Sigmoid colon (tissue), 7 donors: ENCODE data around the gene ENO3. TPM values are rescaled to one million over a fixed set of nuclear protein-coding genes. Genes with fewer than 3 reads are reported as not detected.

ENCODE experiments used
- DNase-seq: peaks from one replicate; pipeline ENCODE4 v3.0.0-alpha.2; 2019
- H3K27ac ChIP-seq, 4 donors: fragments of 200-600 bp; sonication (generic); one replicate each; pipeline ENCODE4 v1.5.1; 2016 to 2019; ENCODE audit warnings: mild to moderate bottlenecking in 1 of 4
- H3K27me3 ChIP-seq, 3 donors: fragments of 200-600 bp; sonication (generic); one replicate each; pipeline ENCODE4 v1.5.1; 2019; ENCODE audit warnings: mild to moderate bottlenecking in 1 of 3
- H3K36me3 ChIP-seq, 4 donors: fragments of 200-600 bp; sonication (generic); one replicate each; pipeline ENCODE4 v1.5.1; 2016 to 2019
- H3K4me1 ChIP-seq, 4 donors: fragments of 200-600 bp; sonication (generic); one replicate each; pipeline ENCODE4 v1.5.1; 2017 to 2019
- H3K4me3 ChIP-seq, 4 donors: fragments of 200-600 bp; sonication (generic); one replicate each; pipeline ENCODE4 v1.5.1; 2017 to 2019; ENCODE audit warnings: mild to moderate bottlenecking in 2 of 4, moderate library complexity in 1 of 4
- H3K9me3 ChIP-seq, 4 donors: fragments of 200-600 bp in 3 of 4; sonication (generic) in 3 of 4; one replicate each; pipeline versions ENCODE4 v1.5.1 to v1.6.1; 2013 to 2019
- EP300 ChIP-seq, 4 donors: sonication (generic); formaldehyde crosslinking; IDR thresholded peaks; one replicate each; pipeline ENCODE4 v1.6.1; 2017; ENCODE audit warnings: antibody characterized with exemption in 4 of 4
- POLR2A ChIP-seq, 2 donors: fragments of 450-650 bp; IDR thresholded peaks; one replicate each; pipeline ENCODE4 v1.6.1; 2016; ENCODE audit warnings: antibody characterized with exemption in 2 of 2, mild to moderate bottlenecking in 2 of 2, moderate library complexity in 2 of 2
- POLR2AphosphoS5 ChIP-seq, 4 donors: sonication (generic); formaldehyde crosslinking; IDR thresholded peaks; one replicate each; pipeline ENCODE4 v1.6.1; 2017; ENCODE audit warnings: antibody characterized with exemption in 4 of 4
- WGBS, 2 donors: extraction: QIAGEN DNeasy Blood & Tissue Kit; methylation state at CpG; one replicate each; pipeline ENCODE4 v1.1.7; 2013; 5-methylcytosine and 5-hydroxymethylcytosine counted together
- intact Hi-C: fragments of 100-400 bp; cut with DNase I; formaldehyde crosslinking; loops from one replicate; pipeline ENCODE4 v1.15.1; 2023
- polyA plus RNA-seq, 3 donors: library from polyadenylated mRNA; stranded (reverse); fragments of 200-250 nt; gene quantifications; one replicate each; pipeline ENCODE4 v1.2.3, GENCODE V29; 2013
- total RNA-seq, 4 donors: library from RNA; depleted of rRNA; stranded (reverse); fragments of >200 nt; gene quantifications; one replicate each; pipeline ENCODE4 v1.1.0, GENCODE V29; 2016
- TF ChIP-seq, protein P1 (sequence below), 4 experiments: fragments of 450-650 bp in 3 of 4; fragments of 200-600 bp in 1 of 4; IDR thresholded peaks; one replicate each; pipeline ENCODE4 v1.5.1; 2016 to 2019; ENCODE audit warnings: antibody characterized with exemption in 4 of 4, mild to moderate bottlenecking in 3 of 4, moderate library complexity in 2 of 4
- donor health status: healthy with polysubstance abuse.
- donor health status: Bipolar disorder and iron deficiency.
- donor health status: healthy.

ENO3 gene
- total and polyA plus RNA-seq, 7 donors: 0.69 to 10.3 (median 5.4) TPM

GRCh38 chr17:4994081-4994595, 43.2 kb downstream of the ENO3 start:
- no peak for DNase-seq
- TF ChIP-seq POLR2AphosphoS5 (IDR thresholded peaks at IDR 0.05): no peak
- TF ChIP-seq POLR2A (IDR thresholded peaks at IDR 0.05): no peak
- TF ChIP-seq, protein P1, sequence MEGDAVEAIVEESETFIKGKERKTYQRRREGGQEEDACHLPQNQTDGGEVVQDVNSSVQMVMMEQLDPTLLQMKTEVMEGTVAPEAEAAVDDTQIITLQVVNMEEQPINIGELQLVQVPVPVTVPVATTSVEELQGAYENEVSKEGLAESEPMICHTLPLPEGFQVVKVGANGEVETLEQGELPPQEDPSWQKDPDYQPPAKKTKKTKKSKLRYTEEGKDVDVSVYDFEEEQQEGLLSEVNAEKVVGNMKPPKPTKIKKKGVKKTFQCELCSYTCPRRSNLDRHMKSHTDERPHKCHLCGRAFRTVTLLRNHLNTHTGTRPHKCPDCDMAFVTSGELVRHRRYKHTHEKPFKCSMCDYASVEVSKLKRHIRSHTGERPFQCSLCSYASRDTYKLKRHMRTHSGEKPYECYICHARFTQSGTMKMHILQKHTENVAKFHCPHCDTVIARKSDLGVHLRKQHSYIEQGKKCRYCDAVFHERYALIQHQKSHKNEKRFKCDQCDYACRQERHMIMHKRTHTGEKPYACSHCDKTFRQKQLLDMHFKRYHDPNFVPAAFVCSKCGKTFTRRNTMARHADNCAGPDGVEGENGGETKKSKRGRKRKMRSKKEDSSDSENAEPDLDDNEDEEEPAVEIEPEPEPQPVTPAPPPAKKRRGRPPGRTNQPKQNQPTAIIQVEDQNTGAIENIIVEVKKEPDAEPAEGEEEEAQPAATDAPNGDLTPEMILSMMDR (IDR thresholded peaks at IDR 0.05): no peak
- no peak for TF ChIP-seq EP300 (IDR thresholded peaks at IDR 0.05)
- WGBS, 2 donors: 81 to 89% methylated on average over 6 of the region's 6 CpGs

GRCh38 chr17:4997302-4998026, 46.5 kb downstream of the ENO3 start, which contains the start of the genes INCA1 and KIF1C:
TSS of gene INCA1 (minus strand) at chr17:4997522. CDS start at chr17:4994437, 3,085 bp downstream.
TSS of gene KIF1C (plus strand) at chr17:4997950. CDS start at chr17:5000247, 2,297 bp downstream.
- intact Hi-C loops: loop anchor here (2.0 kb wide), 1 partner anchor 33 kb away; no protein-coding TSS in a partner anchor
- 1% methylated on average over 93 of the region's 93 CpGs for WGBS, 2 donors
- Histone ChIP-seq H3K36me3 (peaks cover 7 to 19% (median 16%) of the 10 kb centered on the region in 4 donors), H3K4me3 (peak within 1 kb of the TSS; percentile 90 to 99 (median 98)), H3K27ac (peak within 1 kb of the TSS; percentile 96 to 97 (median 96)), H3K4me1 (peaks cover 0 to 34% (median 31%) of the 10 kb centered on the region in 4 donors), H3K9me3 (no peaks in the 10 kb centered on the region), H3K27me3 (no peaks in the 10 kb centered on the region)
- TF ChIP-seq POLR2AphosphoS5 (IDR thresholded peaks at IDR 0.05) (peak; percentile 80 to 94 (median 90)), EP300 (IDR thresholded peaks at IDR 0.05) (no peak), POLR2A (IDR thresholded peaks at IDR 0.05) (peak; percentile 73 to 78)
- TF ChIP-seq, protein P1 (IDR thresholded peaks at IDR 0.05): peak in 2 of 4 experiments; percentile 24 to 34
- DNase-seq: peak; percentile 97

More at GRCh38 chr17:4994081-4994595, 43.2 kb downstream of the ENO3 start:
- Histone ChIP-seq H3K36me3 (no peaks in the 10 kb centered on the region), H3K27me3 (no peaks in the 10 kb centered on the region), H3K4me3 (no peak overlapping the region), H3K27ac (no peak overlapping the region), H3K9me3 (no peaks in the 10 kb centered on the region), H3K4me1 (peaks cover 0 to 17% (median 15%) of the 10 kb centered on the region in 4 donors)
- intact Hi-C loops: no loop called here

- Histone ChIP-seq H3K9me3 (no peaks in the 10 kb centered on the region), H3K27ac (peak overlapping the region; percentile 96 to 97 (median 96)), H3K36me3 (peaks cover 12 to 26% (median 23%) of the 10 kb centered on the region in 4 donors), H3K4me3 (peak overlapping the region; percentile 90 to 99 (median 98)), H3K27me3 (no peaks in the 10 kb centered on the region), H3K4me1 (peaks cover 0 to 34% (median 31%) of the 10 kb centered on the region in 4 donors)
- intact Hi-C loops: loop anchor here (2.0 kb wide), 1 partner anchor 33 kb away; no protein-coding TSS in a partner anchor
- DNase-seq: peak; percentile 83
- 1 to 2% methylated on average over 55 of the region's 55 CpGs for WGBS, 2 donors
- TF ChIP-seq, protein P1 (IDR thresholded peaks at IDR 0.05): no peak
- TF ChIP-seq POLR2A (IDR thresholded peaks at IDR 0.05): no peak
- TF ChIP-seq POLR2AphosphoS5 (IDR thresholded peaks at IDR 0.05): peak in 1 of 4 donors; percentile 2
- TF ChIP-seq EP300 (IDR thresholded peaks at IDR 0.05): no peak
Observed at GRCh38 chr17:4998027-4998731, 47.3 kb downstream of the ENO3 start.

DNA sequence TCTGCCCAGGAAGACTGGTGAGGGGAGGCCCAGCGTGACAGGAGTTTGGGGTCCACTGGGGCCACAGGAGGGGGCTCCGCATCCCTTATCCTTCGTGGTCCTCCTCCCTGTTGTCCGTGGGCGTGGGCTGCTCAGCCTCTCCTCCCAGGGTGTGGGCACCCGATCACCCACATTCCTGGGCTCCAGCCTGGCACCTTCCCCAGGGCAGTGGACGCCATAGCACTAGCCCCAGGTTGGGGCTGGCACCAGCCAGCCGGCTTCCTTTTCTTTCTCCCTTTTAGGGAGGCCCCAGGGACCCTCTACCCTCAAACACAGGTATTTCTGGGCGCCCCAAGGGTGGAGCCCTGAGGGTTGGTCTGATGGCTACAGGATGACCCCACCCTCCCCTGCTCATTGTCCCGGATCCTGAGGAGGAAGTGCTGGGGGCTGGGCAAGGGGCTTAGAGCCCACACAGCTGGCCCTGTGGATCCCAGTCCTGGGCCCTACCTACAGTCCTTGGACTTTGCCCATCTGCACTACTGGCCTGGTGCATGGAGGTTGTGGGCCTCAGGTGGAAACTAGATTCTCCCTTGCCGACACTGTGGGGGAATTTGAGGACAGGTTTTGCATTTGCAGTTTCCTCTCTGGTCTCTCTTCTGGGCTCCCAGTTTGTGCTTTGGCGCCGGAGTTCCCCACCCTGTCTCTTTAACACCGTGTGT, 48.0 kb downstream of the ENO3 start:
- no peaks in the 10 kb centered on the region for H3K9me3 ChIP-seq
- H3K27ac ChIP-seq: peak overlapping the region; percentile 96 to 97 (median 96)
- H3K36me3 ChIP-seq: peaks cover 19 to 33% (median 30%) of the 10 kb centered on the region in 4 donors
- no peak for DNase-seq
- no peaks in the 10 kb centered on the region for H3K27me3 ChIP-seq
- intact Hi-C loops: loop anchor here (2.0 kb wide), 1 partner anchor 32 kb away; no protein-coding TSS in a partner anchor
- peak overlapping the region; percentile 90 to 99 (median 98) for H3K4me3 ChIP-seq
- WGBS, 2 donors: 4 to 31% methylated on average over 14 of the region's 14 CpGs
- H3K4me1 ChIP-seq: peaks cover 0 to 34% (median 31%) of the 10 kb centered on the region in 4 donors
- TF ChIP-seq, protein P1 (IDR thresholded peaks at IDR 0.05): no peak
- no peak for TF ChIP-seq POLR2AphosphoS5 (IDR thresholded peaks at IDR 0.05)
- TF ChIP-seq EP300 (IDR thresholded peaks at IDR 0.05): no peak
- no peak for TF ChIP-seq POLR2A (IDR thresholded peaks at IDR 0.05)
